GM23338 (cell line): Measurements from ENCODE around the gene MRM2.

Experiments
- EZH2 ChIP-seq: fragments of 200-600 bp; sonication (generic); IDR thresholded peaks from one replicate; pipeline ENCODE4 v1.8.0; 2017; ENCODE audit warnings: antibody characterized with exemption, mild to moderate bottlenecking, low read depth; ENCODE audit not compliant: unreplicated experiment
- EZH2phosphoT487 ChIP-seq: fragments of 200-600 bp; sonication (generic); IDR thresholded peaks from one replicate; pipeline ENCODE4 v1.8.1; 2018; ENCODE audit warnings: antibody characterized with exemption; ENCODE audit not compliant: unreplicated experiment
- POLR2AphosphoS5 ChIP-seq: IDR thresholded peaks from 2 replicates; pipeline ENCODE4 v1.6.1; 2016; ENCODE audit warnings: antibody characterized with exemption, low read depth
- ZNF114 ChIP-seq: fragments of 250-450 bp; sonication (Bioruptor Pico); IDR thresholded peaks from 2 replicates; pipeline ENCODE4 v1.5.0; 2020; ENCODE audit warnings: mild to moderate bottlenecking, moderate library complexity
- ZNF331 ChIP-seq: fragments of 250-450 bp; sonication (Bioruptor Pico); IDR thresholded peaks from 2 replicates; pipeline ENCODE4 v1.5.0; 2020; ENCODE audit warnings: low read depth, mild to moderate bottlenecking, moderate library complexity
- ZNF462 ChIP-seq: fragments of 250-450 bp; sonication (Bioruptor Pico); IDR thresholded peaks from 2 replicates; pipeline ENCODE4 v1.5.0; 2020; ENCODE audit warnings: mild to moderate bottlenecking, moderate library complexity
- TF ChIP-seq, protein P1 (sequence below), 2 experiments: fragments of 200-600 bp in 1 of 2; sonication (generic) in 1 of 2; conservative IDR thresholded peaks; 2 replicates each; pipeline versions ENCODE4 v1.5.1 to v1.6.1; 2016 to 2017; ENCODE audit warnings: antibody characterized with exemption in 2 of 2, low read depth in 2 of 2, mild to moderate bottlenecking in 2 of 2, moderate library complexity in 1 of 2
- TF ChIP-seq, protein P2 (sequence below): IDR thresholded peaks from one replicate; pipeline ENCODE4 v1.6.1; 2018; ENCODE audit warnings: antibody characterized with exemption; ENCODE audit not compliant: unreplicated experiment
- TF ChIP-seq, protein P3 (sequence below): IDR thresholded peaks from 2 replicates; pipeline ENCODE4 v1.6.1; 2016; ENCODE audit warnings: antibody characterized with exemption

GRCh38 chr7:2223321-2223720 is 18.7 kb downstream of the MRM2 start:
- TF ChIP-seq EZH2phosphoT487 (no peak), POLR2AphosphoS5 (no peak), EZH2 (no peak), ZNF462 (CRISPR knock-in tag) (no peak), ZNF331 (CRISPR knock-in tag) (no peak), ZNF114 (CRISPR knock-in tag) (no peak)
- TF ChIP-seq, protein P1, sequence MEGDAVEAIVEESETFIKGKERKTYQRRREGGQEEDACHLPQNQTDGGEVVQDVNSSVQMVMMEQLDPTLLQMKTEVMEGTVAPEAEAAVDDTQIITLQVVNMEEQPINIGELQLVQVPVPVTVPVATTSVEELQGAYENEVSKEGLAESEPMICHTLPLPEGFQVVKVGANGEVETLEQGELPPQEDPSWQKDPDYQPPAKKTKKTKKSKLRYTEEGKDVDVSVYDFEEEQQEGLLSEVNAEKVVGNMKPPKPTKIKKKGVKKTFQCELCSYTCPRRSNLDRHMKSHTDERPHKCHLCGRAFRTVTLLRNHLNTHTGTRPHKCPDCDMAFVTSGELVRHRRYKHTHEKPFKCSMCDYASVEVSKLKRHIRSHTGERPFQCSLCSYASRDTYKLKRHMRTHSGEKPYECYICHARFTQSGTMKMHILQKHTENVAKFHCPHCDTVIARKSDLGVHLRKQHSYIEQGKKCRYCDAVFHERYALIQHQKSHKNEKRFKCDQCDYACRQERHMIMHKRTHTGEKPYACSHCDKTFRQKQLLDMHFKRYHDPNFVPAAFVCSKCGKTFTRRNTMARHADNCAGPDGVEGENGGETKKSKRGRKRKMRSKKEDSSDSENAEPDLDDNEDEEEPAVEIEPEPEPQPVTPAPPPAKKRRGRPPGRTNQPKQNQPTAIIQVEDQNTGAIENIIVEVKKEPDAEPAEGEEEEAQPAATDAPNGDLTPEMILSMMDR (conservative IDR thresholded peaks at IDR 0.05; ENCODE audit: low read depth in 2 of 2) = no peak
- TF ChIP-seq, protein P2, sequence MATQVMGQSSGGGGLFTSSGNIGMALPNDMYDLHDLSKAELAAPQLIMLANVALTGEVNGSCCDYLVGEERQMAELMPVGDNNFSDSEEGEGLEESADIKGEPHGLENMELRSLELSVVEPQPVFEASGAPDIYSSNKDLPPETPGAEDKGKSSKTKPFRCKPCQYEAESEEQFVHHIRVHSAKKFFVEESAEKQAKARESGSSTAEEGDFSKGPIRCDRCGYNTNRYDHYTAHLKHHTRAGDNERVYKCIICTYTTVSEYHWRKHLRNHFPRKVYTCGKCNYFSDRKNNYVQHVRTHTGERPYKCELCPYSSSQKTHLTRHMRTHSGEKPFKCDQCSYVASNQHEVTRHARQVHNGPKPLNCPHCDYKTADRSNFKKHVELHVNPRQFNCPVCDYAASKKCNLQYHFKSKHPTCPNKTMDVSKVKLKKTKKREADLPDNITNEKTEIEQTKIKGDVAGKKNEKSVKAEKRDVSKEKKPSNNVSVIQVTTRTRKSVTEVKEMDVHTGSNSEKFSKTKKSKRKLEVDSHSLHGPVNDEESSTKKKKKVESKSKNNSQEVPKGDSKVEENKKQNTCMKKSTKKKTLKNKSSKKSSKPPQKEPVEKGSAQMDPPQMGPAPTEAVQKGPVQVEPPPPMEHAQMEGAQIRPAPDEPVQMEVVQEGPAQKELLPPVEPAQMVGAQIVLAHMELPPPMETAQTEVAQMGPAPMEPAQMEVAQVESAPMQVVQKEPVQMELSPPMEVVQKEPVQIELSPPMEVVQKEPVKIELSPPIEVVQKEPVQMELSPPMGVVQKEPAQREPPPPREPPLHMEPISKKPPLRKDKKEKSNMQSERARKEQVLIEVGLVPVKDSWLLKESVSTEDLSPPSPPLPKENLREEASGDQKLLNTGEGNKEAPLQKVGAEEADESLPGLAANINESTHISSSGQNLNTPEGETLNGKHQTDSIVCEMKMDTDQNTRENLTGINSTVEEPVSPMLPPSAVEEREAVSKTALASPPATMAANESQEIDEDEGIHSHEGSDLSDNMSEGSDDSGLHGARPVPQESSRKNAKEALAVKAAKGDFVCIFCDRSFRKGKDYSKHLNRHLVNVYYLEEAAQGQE = no peak
- TF ChIP-seq, protein P3, sequence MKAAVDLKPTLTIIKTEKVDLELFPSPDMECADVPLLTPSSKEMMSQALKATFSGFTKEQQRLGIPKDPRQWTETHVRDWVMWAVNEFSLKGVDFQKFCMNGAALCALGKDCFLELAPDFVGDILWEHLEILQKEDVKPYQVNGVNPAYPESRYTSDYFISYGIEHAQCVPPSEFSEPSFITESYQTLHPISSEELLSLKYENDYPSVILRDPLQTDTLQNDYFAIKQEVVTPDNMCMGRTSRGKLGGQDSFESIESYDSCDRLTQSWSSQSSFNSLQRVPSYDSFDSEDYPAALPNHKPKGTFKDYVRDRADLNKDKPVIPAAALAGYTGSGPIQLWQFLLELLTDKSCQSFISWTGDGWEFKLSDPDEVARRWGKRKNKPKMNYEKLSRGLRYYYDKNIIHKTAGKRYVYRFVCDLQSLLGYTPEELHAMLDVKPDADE = no peak
